Body of pancreas (tissue), 4 donors: Measurements from ENCODE around the gene PON3. TPM values are rescaled to one million over a fixed set of nuclear protein-coding genes. Genes with fewer than 3 reads are reported as not detected.

Experiments used
- ATAC-seq: fragments of 150-250 bp; one replicate; pipeline ENCODE4 v1.9.1; 2016
- DNase-seq, 4 donors: peaks; one replicate each; pipeline ENCODE4 v3.0.0-alpha.2; 2019
- H3K27ac ChIP-seq, 4 donors: fragments of 200-600 bp; sonication (generic); 1 replicate in 3 of 4; 2 replicates in 1 of 4; pipeline versions ENCODE4 v1.5.1 to v1.6.1; 2016 to 2019; ENCODE audit warnings: mild to moderate bottlenecking in 1 of 4, mixed read lengths in 1 of 4, moderate library complexity in 1 of 4
- H3K27me3 ChIP-seq, 2 donors: fragments of 200-600 bp; sonication (generic); one replicate each; pipeline ENCODE4 v1.6.0; 2016; ENCODE audit warnings: mild to moderate bottlenecking in 1 of 2
- H3K36me3 ChIP-seq, 2 donors: fragments of 200-600 bp; sonication (generic); replicated peaks in 1 of 2; 2 replicates each; pipeline ENCODE4 v1.5.1; 2016; ENCODE audit warnings: low read depth in 2 of 2; ENCODE audit not compliant: insufficient read depth in 1 of 2
- H3K4me1 ChIP-seq: fragments of 200-600 bp; sonication (generic); one replicate; pipeline ENCODE4 v1.6.0; 2016
- H3K4me3 ChIP-seq, 2 donors: fragments of 200-600 bp; sonication (generic); 1 replicate in 1 of 2; 2 replicates in 1 of 2; pipeline ENCODE4 v1.5.1; 2016 to 2019
- H3K9me3 ChIP-seq, 3 donors: fragments of 200-600 bp; sonication (generic); 1 replicate in 2 of 3; 2 replicates in 1 of 3; pipeline ENCODE4 v1.5.1; 2016
- POLR2A ChIP-seq, 3 donors: fragments of 450-650 bp; IDR thresholded peaks; one replicate each; pipeline ENCODE4 v1.6.1; 2016; ENCODE audit warnings: antibody characterized with exemption in 3 of 3, mild to moderate bottlenecking in 2 of 3
- WGBS, 2 donors: methylation state at CpG; one replicate each; pipeline ENCODE4 v1.1.5; 2017; 5-methylcytosine and 5-hydroxymethylcytosine counted together
- intact Hi-C: fragments of 100-400 bp; cut with DNase I; formaldehyde crosslinking; loops from one replicate; pipeline ENCODE4 v1.15.1; 2023
- small RNA-seq: library from RNA; depleted of rRNA; stranded (forward); fragments of <200 nt; gene quantifications from one replicate; pipeline ENCODE3, GENCODE V24; 2016
- total RNA-seq, 2 donors: library from RNA; depleted of rRNA; stranded (reverse); fragments of >200 nt; gene quantifications; one replicate each; pipeline ENCODE4 v1.1.0, GENCODE V29; 2016
- TF ChIP-seq, protein P1 (sequence below), 7 experiments: fragments of 450-650 bp in 4 of 7; fragments of 200-600 bp in 3 of 7; sonication (generic) in 3 of 7; IDR thresholded peaks; one replicate each; pipeline ENCODE4 v1.5.1; 2016 to 2019; ENCODE audit warnings: antibody characterized with exemption in 7 of 7

The PON3 gene
- total RNA-seq, 2 donors from 2014 or later = 3.0 to 7.0 TPM

GRCh38 chr7:95311389-95311788 lies 84.8 kb downstream of the PON3 start:
- Histone ChIP-seq H3K27ac (no peak overlapping the region), H3K4me3 (no peak overlapping the region), H3K4me1 (no peaks in the 10 kb centered on the region), H3K9me3 (no peaks in the 10 kb centered on the region), H3K27me3 (no peaks in the 10 kb centered on the region), H3K36me3 (no peaks in the 10 kb centered on the region)
- ATAC-seq (no peak), DNase-seq (no peak)
- 81 to 96% methylated on average over 2 of the region's 2 CpGs for WGBS, 2 donors
- intact Hi-C loops = no loop called here
- TF ChIP-seq POLR2A (IDR thresholded peaks at IDR 0.05) = no peak
- TF ChIP-seq, protein P1, sequence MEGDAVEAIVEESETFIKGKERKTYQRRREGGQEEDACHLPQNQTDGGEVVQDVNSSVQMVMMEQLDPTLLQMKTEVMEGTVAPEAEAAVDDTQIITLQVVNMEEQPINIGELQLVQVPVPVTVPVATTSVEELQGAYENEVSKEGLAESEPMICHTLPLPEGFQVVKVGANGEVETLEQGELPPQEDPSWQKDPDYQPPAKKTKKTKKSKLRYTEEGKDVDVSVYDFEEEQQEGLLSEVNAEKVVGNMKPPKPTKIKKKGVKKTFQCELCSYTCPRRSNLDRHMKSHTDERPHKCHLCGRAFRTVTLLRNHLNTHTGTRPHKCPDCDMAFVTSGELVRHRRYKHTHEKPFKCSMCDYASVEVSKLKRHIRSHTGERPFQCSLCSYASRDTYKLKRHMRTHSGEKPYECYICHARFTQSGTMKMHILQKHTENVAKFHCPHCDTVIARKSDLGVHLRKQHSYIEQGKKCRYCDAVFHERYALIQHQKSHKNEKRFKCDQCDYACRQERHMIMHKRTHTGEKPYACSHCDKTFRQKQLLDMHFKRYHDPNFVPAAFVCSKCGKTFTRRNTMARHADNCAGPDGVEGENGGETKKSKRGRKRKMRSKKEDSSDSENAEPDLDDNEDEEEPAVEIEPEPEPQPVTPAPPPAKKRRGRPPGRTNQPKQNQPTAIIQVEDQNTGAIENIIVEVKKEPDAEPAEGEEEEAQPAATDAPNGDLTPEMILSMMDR (IDR thresholded peaks at IDR 0.05) = no peak

DNA sequence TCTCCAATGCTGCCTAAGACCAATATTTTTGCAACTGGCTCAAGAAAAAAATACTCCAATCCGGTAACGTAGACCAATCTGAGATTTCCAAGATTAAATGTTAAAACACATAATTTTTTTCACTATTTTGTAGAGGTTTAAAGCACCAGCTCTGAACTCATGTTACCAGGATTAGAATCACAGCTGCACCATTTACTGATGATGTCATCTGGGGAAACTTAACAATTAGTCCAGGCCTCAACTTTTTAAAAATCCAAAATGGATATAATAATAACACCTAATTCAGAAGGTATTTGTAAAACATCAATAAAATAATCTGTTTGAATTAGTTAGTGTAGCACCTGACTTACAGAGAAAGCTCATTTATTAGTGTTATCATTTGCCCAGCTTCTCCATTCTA lies 86.2 kb downstream of the PON3 start:
- intact Hi-C loops = no loop called here
- DNase-seq = no peak
- Histone ChIP-seq H3K36me3 (no peaks in the 10 kb centered on the region), H3K4me3 (no peak overlapping the region), H3K27ac (no peak overlapping the region), H3K4me1 (no peaks in the 10 kb centered on the region), H3K9me3 (no peaks in the 10 kb centered on the region), H3K27me3 (no peaks in the 10 kb centered on the region)
- ATAC-seq = no peak
- WGBS, 2 donors = 92 to 98% methylated on average over 2 of the region's 2 CpGs
- TF ChIP-seq, protein P1 (IDR thresholded peaks at IDR 0.05) = no peak
- TF ChIP-seq POLR2A (IDR thresholded peaks at IDR 0.05) = no peak

Small RNA genes within 50 kb of the gene (small RNA-seq; reads per million reads assigned to genes)
- gene AC004022.2 = not detected

Other genes with a start within 250 kb of the PON3 start
- gene PON1, start 71.8 kb downstream of the PON3 start, total RNA-seq = under 1 TPM in 1 of 2 donors, not detected in 1; 0.78 TPM
- 100 to 1,000 TPM in 1 of 2 donors, 10 to 100 TPM in 1; 62.0 to 108 TPM for gene PON2, start 38.7 kb upstream of the PON3 start, total RNA-seq
- gene ASB4, start 89.6 kb upstream of the PON3 start, total RNA-seq = not detected
- gene PDK4, start 200.1 kb upstream of the PON3 start, total RNA-seq = 100 to 1,000 TPM; 234 to 308 TPM